Adrenal gland (tissue), 12 donors: Measurements from ENCODE around the gene TAMM41. TPM values are rescaled to one million over a fixed set of nuclear protein-coding genes. Genes with fewer than 3 reads are reported as not detected.

ENCODE experiments used
- DNase-seq, 7 donors: peaks; one replicate each; pipeline ENCODE4 v3.0.0-alpha.2; 2019 to 2020
- H3K27ac ChIP-seq, 5 donors: fragments of 200-600 bp; sonication (generic) in 4 of 5; 1 replicate in 3 of 5; 2 replicates in 2 of 5; pipeline versions ENCODE4 v1.5.1 to v1.8.0; 2016 to 2020; ENCODE audit warnings: mild to moderate bottlenecking in 1 of 5
- H3K27me3 ChIP-seq: fragments of 200-600 bp; 2 replicates; pipeline ENCODE4 v1.8.0; 2021
- H3K36me3 ChIP-seq, 2 donors: fragments of 200-600 bp; replicated peaks in 1 of 2; 1 replicate in 1 of 2; 2 replicates in 1 of 2; pipeline versions ENCODE4 v1.5.1 to v1.8.0; 2018 to 2022
- H3K4me1 ChIP-seq, 2 donors: fragments of 200-600 bp; replicated peaks in 1 of 2; 1 replicate in 1 of 2; 2 replicates in 1 of 2; pipeline versions ENCODE4 v1.5.1 to v1.8.0; 2018 to 2021
- H3K4me3 ChIP-seq, 4 donors: fragments of 200-600 bp; sonication (generic) in 3 of 4; one replicate each; pipeline ENCODE4 v1.5.1; 2016 to 2018
- H3K9me3 ChIP-seq, 3 donors: fragments of 200-600 bp; sonication (generic) in 1 of 3; replicated peaks in 1 of 3; 1 replicate in 2 of 3; 2 replicates in 1 of 3; pipeline versions ENCODE4 v1.5.1 to v1.8.0; 2016 to 2021
- CTCF ChIP-seq, 6 experiments: fragments of 450-650 bp in 4 of 6; fragments of 200-600 bp in 2 of 6; sonication (generic) in 1 of 6; IDR thresholded peaks; 1 replicate in 5 of 6; 2 replicates in 1 of 6; pipeline versions ENCODE4 v1.5.1 to v1.8.0; 2016 to 2021; ENCODE audit warnings: antibody characterized with exemption in 6 of 6, mild to moderate bottlenecking in 2 of 6, moderate library complexity in 1 of 6
- POLR2A ChIP-seq, 2 donors: fragments of 450-650 bp; IDR thresholded peaks; one replicate each; pipeline ENCODE4 v1.6.1; 2017; ENCODE audit warnings: antibody characterized with exemption in 2 of 2, mild to moderate bottlenecking in 2 of 2, moderate library complexity in 1 of 2
- WGBS, 4 donors: extraction: QIAGEN DNeasy Blood & Tissue Kit in 2 of 4; methylation state at CpG; one replicate each; pipeline versions ENCODE4 v1.1.5 to v1.1.7; 2013 to 2017; 5-methylcytosine and 5-hydroxymethylcytosine counted together
- intact Hi-C, 2 donors: fragments of 100-400 bp; cut with DNase I; formaldehyde crosslinking; loops; one replicate each; pipeline versions ENCODE4 v1.14.1 to v1.15.0; 2022 to 2023
- polyA plus RNA-seq, 3 donors: library from polyadenylated mRNA; stranded (reverse); fragments of 200-250 nt in 2 of 3; fragments of 350-450 nt in 1 of 3; fragmentation: Illumina TruSeq in 1 of 3; extraction: RNeasy Lipid Tissue Mini Kit (QIAGEN cat#74804) in 1 of 3; gene quantifications; one replicate each; pipeline ENCODE4 v1.2.3, GENCODE V29; 2013 to 2014
- total RNA-seq, 9 donors: library from RNA; depleted of rRNA in 4 of 9; stranded (reverse); fragments of >200 nt in 4 of 9; fragments of 120-200 nt in 1 of 9; fragmentation: NEBNext Ultra II Directional in 1 of 9; extraction: Animal tissue kit (Norgen Biotek cat#: 25700) in 1 of 9; gene quantifications; one replicate each; pipeline versions ENCODE4 v1.1.0 to v1.2.4, GENCODE V29; 2013 to 2023
- donor health status: healthy with polysubstance abuse.
- donor health status: Bipolar disorder and iron deficiency.
- donor health status: DM: yes; HTN: yes; CAD: no.
- donor health status: DM: no; HTN: no; CAD: no.
- donor health status: DM: no; HTN: no; CAD: no.
- donor health status: DM: yes; HTN: yes; CAD: no.

Gene TAMM41
- total and polyA plus RNA-seq, 12 donors: 5.8 to 21.0 (median 13.6) TPM

- TF ChIP-seq CTCF (IDR thresholded peaks at IDR 0.05) (no peak), POLR2A (IDR thresholded peaks at IDR 0.05) (no peak)
- no peaks in the 10 kb centered on the region for H3K27me3 ChIP-seq
- H3K4me3 ChIP-seq: no peak overlapping the region
- DNase-seq: no peak
- H3K27ac ChIP-seq: no peak overlapping the region
- no peaks in the 10 kb centered on the region for H3K4me1 ChIP-seq
- H3K36me3 ChIP-seq: peaks cover 0 to 5% of the 10 kb centered on the region in 2 donors
- intact Hi-C loops: loop anchor here (10.0 kb wide), 2 partner anchors 145 to 425 kb away; no protein-coding TSS in a partner anchor
- H3K9me3 ChIP-seq: peaks cover 0 to 6% (median 0%) of the 10 kb centered on the region in 3 donors
- 96 to 100% (median 97%) methylated on average over 1 of the region's 1 CpG for WGBS, 4 donors
Observed at GRCh38 chr3:11799791-11800190, 46.9 kb downstream of the TAMM41 start.

- peaks cover 0 to 7% of the 10 kb centered on the region in 2 donors for H3K36me3 ChIP-seq
- H3K9me3 ChIP-seq: peaks cover 0 to 6% (median 0%) of the 10 kb centered on the region in 3 donors
- intact Hi-C loops: no loop called here
- H3K4me3 ChIP-seq: no peak overlapping the region
- H3K27me3 ChIP-seq: no peaks in the 10 kb centered on the region
- DNase-seq: no peak
- H3K27ac ChIP-seq: no peak overlapping the region
- no peaks in the 10 kb centered on the region for H3K4me1 ChIP-seq
- TF ChIP-seq POLR2A (IDR thresholded peaks at IDR 0.05): no peak
- TF ChIP-seq CTCF (IDR thresholded peaks at IDR 0.05): no peak
- 91 to 100% (median 98%) methylated on average over 2 of the region's 2 CpGs for WGBS, 4 donors
Observed at GRCh38 chr3:11794927-11795326, 51.8 kb downstream of the TAMM41 start.

- WGBS, 4 donors: 79 to 97% (median 95%) methylated on average over 6 of the region's 6 CpGs
- Histone ChIP-seq H3K4me1 (no peaks in the 10 kb centered on the region), H3K4me3 (no peak overlapping the region), H3K27me3 (no peaks in the 10 kb centered on the region), H3K36me3 (peaks cover 0 to 29% of the 10 kb centered on the region in 2 donors), H3K27ac (no peak overlapping the region), H3K9me3 (no peaks in the 10 kb centered on the region)
- intact Hi-C loops: no loop called here
- TF ChIP-seq CTCF (IDR thresholded peaks at IDR 0.05) (no peak), POLR2A (IDR thresholded peaks at IDR 0.05) (no peak)
- no peak for DNase-seq
Observed at GRCh38 chr3:11791339-11792200, 55.1 kb downstream of the TAMM41 start.

GRCh38 chr3:11789412-11789811, 57.3 kb downstream of the TAMM41 start:
- intact Hi-C loops: no loop called here
- Histone ChIP-seq H3K36me3 (peaks cover 0 to 29% of the 10 kb centered on the region in 2 donors), H3K9me3 (no peaks in the 10 kb centered on the region), H3K27ac (no peak overlapping the region), H3K27me3 (no peaks in the 10 kb centered on the region), H3K4me3 (no peak overlapping the region), H3K4me1 (no peaks in the 10 kb centered on the region)
- DNase-seq: peak in 1 of 7 donors; percentile 37
- TF ChIP-seq POLR2A (IDR thresholded peaks at IDR 0.05) (no peak), CTCF (IDR thresholded peaks at IDR 0.05) (no peak)
- 83 to 100% (median 95%) methylated on average over 1 of the region's 1 CpG; no CpG with 5 or more reads in 1 of the 4 donors for WGBS, 4 donors
